ENCODE data around the gene DACT3. TPM values are rescaled to one million over a fixed set of nuclear protein-coding genes. Genes with fewer than 3 reads are reported as not detected.

DACT3 gene
- total and polyA plus RNA-seq, 8 donors, result 6.1 to 29.9 (median 10.4) TPM

DNA sequence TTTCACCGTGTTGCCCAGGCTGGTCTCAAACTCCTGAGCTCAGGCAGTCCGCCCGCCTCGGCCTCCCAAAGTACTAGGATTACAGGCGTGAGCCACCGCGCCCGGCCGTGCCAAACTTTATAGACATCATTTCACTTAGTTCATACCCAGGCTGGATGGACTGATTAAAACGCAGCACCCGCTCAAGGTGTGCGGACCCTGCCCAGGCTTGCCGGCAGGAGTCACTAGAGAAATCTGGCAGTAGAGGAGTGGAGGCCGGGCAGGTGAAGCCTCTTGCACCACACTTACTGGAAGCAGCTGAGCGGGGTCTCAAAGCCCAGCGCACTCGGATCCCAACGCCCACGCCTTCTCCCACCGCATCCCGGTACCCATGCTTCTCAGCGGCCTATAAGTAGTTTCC is 47.5 kb downstream of the DACT3 start:
- peak in 1 of 2 donors; percentile 5 for DNase-seq
- TF ChIP-seq POLR2AphosphoS5 (IDR thresholded peaks at IDR 0.05), result no peak
- no peak for TF ChIP-seq POLR2A (IDR thresholded peaks at IDR 0.05)
- TF ChIP-seq, protein P1, sequence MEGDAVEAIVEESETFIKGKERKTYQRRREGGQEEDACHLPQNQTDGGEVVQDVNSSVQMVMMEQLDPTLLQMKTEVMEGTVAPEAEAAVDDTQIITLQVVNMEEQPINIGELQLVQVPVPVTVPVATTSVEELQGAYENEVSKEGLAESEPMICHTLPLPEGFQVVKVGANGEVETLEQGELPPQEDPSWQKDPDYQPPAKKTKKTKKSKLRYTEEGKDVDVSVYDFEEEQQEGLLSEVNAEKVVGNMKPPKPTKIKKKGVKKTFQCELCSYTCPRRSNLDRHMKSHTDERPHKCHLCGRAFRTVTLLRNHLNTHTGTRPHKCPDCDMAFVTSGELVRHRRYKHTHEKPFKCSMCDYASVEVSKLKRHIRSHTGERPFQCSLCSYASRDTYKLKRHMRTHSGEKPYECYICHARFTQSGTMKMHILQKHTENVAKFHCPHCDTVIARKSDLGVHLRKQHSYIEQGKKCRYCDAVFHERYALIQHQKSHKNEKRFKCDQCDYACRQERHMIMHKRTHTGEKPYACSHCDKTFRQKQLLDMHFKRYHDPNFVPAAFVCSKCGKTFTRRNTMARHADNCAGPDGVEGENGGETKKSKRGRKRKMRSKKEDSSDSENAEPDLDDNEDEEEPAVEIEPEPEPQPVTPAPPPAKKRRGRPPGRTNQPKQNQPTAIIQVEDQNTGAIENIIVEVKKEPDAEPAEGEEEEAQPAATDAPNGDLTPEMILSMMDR (IDR thresholded peaks at IDR 0.05), result no peak
- no peak for TF ChIP-seq EP300 (IDR thresholded peaks at IDR 0.05)
- Histone ChIP-seq H3K4me3 (no peak overlapping the region), H3K27ac (peak overlapping the region in 1 of 5 donors; percentile 2), H3K36me3 (peaks cover 17 to 27% (median 26%) of the 10 kb centered on the region in 4 donors), H3K4me1 (peaks cover 16 to 38% (median 21%) of the 10 kb centered on the region in 4 donors), H3K27me3 (no peaks in the 10 kb centered on the region), H3K9me3 (no peaks in the 10 kb centered on the region)
- 87 to 92% (median 89%) methylated on average over 21 to 22 of the region's 22 CpGs for WGBS, 5 donors
- intact Hi-C loops (cut with DNase I; ENCODE audit: low total_unique reads), result loop anchor here (5.0 kb wide), 1 partner anchor 49 kb away; the partner anchor contains the start of gene DACT3

DNA sequence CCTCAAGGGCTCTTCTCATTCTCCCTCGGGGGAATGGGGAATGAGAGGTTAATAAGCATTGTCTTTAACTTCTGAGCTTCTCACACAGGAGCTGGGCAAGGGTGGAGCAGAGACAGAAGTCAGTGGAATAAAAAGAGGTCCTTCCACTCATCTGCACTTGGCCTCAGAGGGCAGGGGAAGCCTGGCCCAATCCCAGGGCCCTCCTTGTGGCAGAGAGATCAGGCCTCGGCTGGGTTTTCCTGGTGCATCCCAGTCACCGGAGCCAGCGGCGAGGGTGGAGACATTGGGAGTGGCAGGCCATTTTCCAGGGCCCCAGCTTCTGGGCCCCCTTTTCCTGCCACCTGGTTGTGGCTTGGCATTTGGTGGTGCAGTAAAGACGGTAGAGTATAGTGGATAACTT is 49.2 kb downstream of the DACT3 start:
- Histone ChIP-seq H3K4me3 (no peak overlapping the region), H3K27me3 (no peaks in the 10 kb centered on the region), H3K4me1 (peaks cover 8 to 28% (median 10%) of the 10 kb centered on the region in 4 donors), H3K9me3 (no peaks in the 10 kb centered on the region), H3K36me3 (peaks cover 34 to 44% (median 44%) of the 10 kb centered on the region in 4 donors), H3K27ac (no peak overlapping the region)
- TF ChIP-seq, protein P1 (IDR thresholded peaks at IDR 0.05), result no peak
- TF ChIP-seq POLR2A (IDR thresholded peaks at IDR 0.05) (no peak), EP300 (IDR thresholded peaks at IDR 0.05) (no peak), POLR2AphosphoS5 (IDR thresholded peaks at IDR 0.05) (no peak)
- WGBS, 5 donors, result 53 to 71% (median 64%) methylated on average over 6 of the region's 6 CpGs
- DNase-seq, result peak in 1 of 2 donors; percentile 2
- intact Hi-C loops (cut with DNase I; ENCODE audit: low total_unique reads), result loop anchor here (5.0 kb wide), 1 partner anchor 51 kb away; the partner anchor contains the start of gene DACT3

DNA sequence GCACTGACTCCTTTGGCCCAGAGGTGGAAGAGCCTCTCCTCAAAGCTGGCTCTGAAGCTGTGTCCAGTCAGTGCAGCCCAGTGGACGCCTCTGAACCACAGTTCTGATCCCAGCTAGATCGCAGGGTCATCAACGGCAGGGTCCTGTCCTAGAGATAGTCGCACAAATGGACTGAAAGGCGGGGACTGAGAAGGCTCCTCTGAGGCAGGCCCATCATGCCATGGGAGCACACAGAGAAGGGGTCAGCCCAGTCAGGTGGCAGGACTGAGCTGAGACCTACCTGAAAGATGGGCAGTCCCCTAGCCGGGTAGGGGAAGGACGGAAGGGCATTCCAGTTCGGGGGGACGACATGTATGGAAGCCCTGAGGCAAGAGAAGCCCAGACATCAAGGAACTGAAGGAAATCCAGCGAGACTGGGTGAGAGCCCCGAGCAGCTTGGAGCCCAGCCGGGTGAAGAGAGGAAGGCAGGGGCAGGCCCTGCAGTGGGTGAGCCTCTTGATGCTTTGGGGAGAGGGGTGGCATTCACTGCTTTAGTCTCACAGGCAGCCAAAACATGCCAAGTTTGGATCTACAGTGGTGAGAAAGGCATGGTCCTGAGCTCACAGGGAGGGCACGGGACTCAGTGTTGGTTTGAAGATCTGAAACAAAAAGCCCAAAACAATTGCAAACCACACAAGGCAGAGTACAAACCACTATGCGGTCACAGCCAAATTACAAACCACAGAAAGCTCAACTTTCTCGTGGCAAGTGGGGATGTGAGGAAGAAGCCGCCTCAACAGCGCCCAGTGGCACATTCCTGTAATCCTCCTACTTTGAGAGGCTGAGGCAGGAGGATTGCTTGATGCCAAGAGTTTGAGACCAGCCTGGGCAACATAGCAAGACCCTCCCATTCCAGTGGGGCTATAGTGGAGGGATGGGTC is 49.9 kb downstream of the DACT3 start:
- intact Hi-C loops (cut with DNase I; ENCODE audit: low total_unique reads), result loop anchor here (5.0 kb wide), 1 partner anchor 51 kb away; the partner anchor contains the start of gene DACT3
- Histone ChIP-seq H3K36me3 (peaks cover 41 to 51% (median 51%) of the 10 kb centered on the region in 4 donors), H3K27me3 (no peaks in the 10 kb centered on the region), H3K4me3 (no peak overlapping the region), H3K9me3 (no peaks in the 10 kb centered on the region), H3K4me1 (peaks cover 5 to 26% (median 9%) of the 10 kb centered on the region in 4 donors), H3K27ac (no peak overlapping the region)
- TF ChIP-seq POLR2AphosphoS5 (IDR thresholded peaks at IDR 0.05) (no peak), EP300 (IDR thresholded peaks at IDR 0.05) (no peak), POLR2A (IDR thresholded peaks at IDR 0.05) (no peak)
- TF ChIP-seq, protein P1 (IDR thresholded peaks at IDR 0.05), result no peak
- DNase-seq, result peak in 1 of 2 donors; percentile 13
- 62 to 70% (median 69%) methylated on average over 17 of the region's 17 CpGs for WGBS, 5 donors

GRCh38 chr19:46610413-46610775 is 50.6 kb downstream of the DACT3 start:
- Histone ChIP-seq H3K36me3 (peaks cover 48 to 58% (median 58%) of the 10 kb centered on the region in 4 donors), H3K27me3 (no peaks in the 10 kb centered on the region), H3K9me3 (no peaks in the 10 kb centered on the region), H3K27ac (no peak overlapping the region), H3K4me3 (no peak overlapping the region), H3K4me1 (peaks cover 5 to 34% (median 13%) of the 10 kb centered on the region in 4 donors)
- intact Hi-C loops (cut with DNase I; ENCODE audit: low total_unique reads), result loop anchor here (5.0 kb wide), 1 partner anchor 52 kb away; the partner anchor contains the start of gene DACT3
- DNase-seq, result no peak
- 58 to 66% (median 61%) methylated on average over 5 of the region's 5 CpGs for WGBS, 5 donors
- TF ChIP-seq EP300 (IDR thresholded peaks at IDR 0.05) (no peak), POLR2A (IDR thresholded peaks at IDR 0.05) (no peak), POLR2AphosphoS5 (IDR thresholded peaks at IDR 0.05) (no peak)
- TF ChIP-seq, protein P1 (IDR thresholded peaks at IDR 0.05), result no peak

Data from stomach (tissue), 9 donors.